Endothelial cell of umbilical vein (primary cell): Measurements from ENCODE around the gene PAQR6. TPM values are rescaled to one million over a fixed set of nuclear protein-coding genes. Genes with fewer than 3 reads are reported as not detected.
A peak's percentile ranks its signal among the peaks of the same experiment; 100 is the strongest.

Experiments used
- BruUV-seq: library from RNA; stranded (reverse); fragments of 400-500 nt; replicated peaks from 2 replicates; lab custom pipeline; 2021; lab: Mats Ljungman, UMichigan
- CTCF ChIA-PET: fragments of 300-600, 350-600 bp; sonication (Branson Sonifier 250); formaldehyde crosslinking; loops from one replicate; lab custom pipeline; 2021; ENCODE audit warnings: antibody characterized with exemption, inconsistent platforms; lab: Charles Lee
- POLR2A ChIA-PET: fragments of 300-600, 350-600 bp; sonication (Branson Sonifier 250); formaldehyde crosslinking; loops from one replicate; lab custom pipeline; 2021; ENCODE audit warnings: antibody characterized with exemption, inconsistent platforms; lab: Charles Lee
- DNase-seq: peaks from one replicate; pipeline ENCODE4 v3.0.0-alpha.2; 2011; ENCODE audit warnings: low read depth, low spot score
- FAIRE-seq: peaks from 2 replicates; lab custom pipeline; 2011; peaks lifted over from hg19 to GRCh38; lab: Jason Lieb, UNC
- H2AFZ ChIP-seq: 2 replicates; pipeline ENCODE4 v1.6.0; 2012; ENCODE audit warnings: low read depth, low read length, control low read depth, inconsistent platforms
- H3K27ac ChIP-seq: 2 replicates; pipeline ENCODE4 v1.5.1; 2011; ENCODE audit warnings: low read depth, mild to moderate bottlenecking, control low read depth, low read length, moderate library complexity; ENCODE audit not compliant: insufficient read depth
- H3K27me3 ChIP-seq, 2 experiments: 2 replicates each; pipeline versions ENCODE4 v1.6.0 to v1.6.1; 2011; ENCODE audit warnings: low read length in 2 of 2, mixed read lengths in 1 of 2; ENCODE audit not compliant: control insufficient read depth in 2 of 2, insufficient read depth in 2 of 2
- H3K36me3 ChIP-seq, 2 experiments: 2 replicates in 1 of 2; 3 replicates in 1 of 2; pipeline ENCODE4 v1.5.1; 2011; ENCODE audit warnings: low read length in 2 of 2, mild to moderate bottlenecking in 1 of 2, moderate library complexity in 1 of 2; ENCODE audit not compliant: control insufficient read depth in 2 of 2, insufficient read depth in 2 of 2; ENCODE audit errors: extremely low read depth in 1 of 2
- H3K4me1 ChIP-seq: 3 replicates; pipeline ENCODE4 v1.5.1; 2011; ENCODE audit warnings: mild to moderate bottlenecking, low read length; ENCODE audit not compliant: control insufficient read depth, insufficient read depth; ENCODE audit errors: extremely low read depth
- H3K4me2 ChIP-seq: 2 replicates; pipeline ENCODE4 v1.6.1; 2011; ENCODE audit warnings: low read length, control low read depth, mixed read lengths; ENCODE audit not compliant: insufficient read depth
- H3K4me3 ChIP-seq, 3 experiments: fragments of 200-600 bp in 1 of 3; sonication (generic), shearing (Covaris generic) in 1 of 3; replicated peaks in 1 of 3; 2 replicates each; pipeline ENCODE4 v1.5.1; 2011 to 2016; ENCODE audit warnings: control low read depth in 3 of 3, low read length in 3 of 3, mild to moderate bottlenecking in 2 of 3, inconsistent platforms in 1 of 3, low read depth in 1 of 3, moderate library complexity in 1 of 3; ENCODE audit not compliant: insufficient read depth in 1 of 3
- H3K79me2 ChIP-seq: 2 replicates; pipeline ENCODE4 v1.6.0; 2012; ENCODE audit warnings: low read length, inconsistent platforms; ENCODE audit not compliant: control insufficient read depth, insufficient read depth
- H3K9ac ChIP-seq: replicated peaks from 2 replicates; pipeline ENCODE3; 2011; ENCODE audit warnings: low read length, control low read depth; ENCODE audit not compliant: insufficient read depth; ENCODE audit errors: extremely low read depth
- H3K9me1 ChIP-seq: replicated peaks from 3 replicates; pipeline ENCODE4 v1.6.0; 2011; ENCODE audit warnings: mild to moderate bottlenecking, low read length; ENCODE audit not compliant: control insufficient read depth, insufficient read depth; ENCODE audit errors: extremely low read depth
- H3K9me3 ChIP-seq: replicated peaks from 2 replicates; pipeline ENCODE4 v1.5.1; 2012; ENCODE audit warnings: low read length, inconsistent platforms; ENCODE audit not compliant: control insufficient read depth, insufficient read depth
- H4K20me1 ChIP-seq: replicated peaks from 2 replicates; pipeline ENCODE3; 2011; ENCODE audit warnings: mild to moderate bottlenecking, low read length; ENCODE audit not compliant: control insufficient read depth, insufficient read depth; ENCODE audit errors: extremely low read depth
- FOS ChIP-seq: IDR thresholded peaks from 2 replicates; pipeline ENCODE4 v1.6.1; 2011; ENCODE audit warnings: mild to moderate bottlenecking, low read length, moderate library complexity, borderline replicate concordance; ENCODE audit not compliant: insufficient read depth
- MAX ChIP-seq: IDR thresholded peaks from 2 replicates; pipeline ENCODE4 v1.6.1; 2011; ENCODE audit not compliant: insufficient read depth, insufficient read length
- MYC ChIP-seq: IDR thresholded peaks from one replicate; pipeline ENCODE4 v1.6.1; 2011; ENCODE audit warnings: mild to moderate bottlenecking, low read depth, low read length
- POLR2A ChIP-seq: IDR thresholded peaks from 2 replicates; pipeline ENCODE4 v1.6.1; 2012; ENCODE audit warnings: low read depth, mild to moderate bottlenecking, control low read depth, low read length
- POLR2AphosphoS5 ChIP-seq: IDR thresholded peaks from 2 replicates; pipeline ENCODE4 v1.6.1; 2012; ENCODE audit warnings: low read depth, mild to moderate bottlenecking, control low read depth, low read length, moderate library complexity; ENCODE audit not compliant: insufficient read depth
- dilution Hi-C: fragments of 300-500 bp; cut with MboI; formaldehyde crosslinking; loops from one replicate; pipeline ENCODE4 v1.15.0; 2019; ENCODE audit warnings: low sequenced_read_pairs; ENCODE audit not compliant: extremely low pct_ligation_motif_present
- intact Hi-C: fragments of 100-400 bp; cut with micrococcal nuclease; formaldehyde crosslinking; loops from one replicate; pipeline ENCODE4 v1.10.0; 2022
- polyA plus RNA-seq, 4 experiments: library from polyadenylated mRNA; depleted of rRNA in 3 of 4; stranded (reverse) in 3 of 4; unstranded in 1 of 4; fragments of >200 nt; gene quantifications; 2 replicates each; pipeline versions ENCODE4 v1.2.1 to v1.2.3, GENCODE V29; 2011 to 2012; ENCODE audit warnings: missing spikeins in 1 of 4
- total RNA-seq: library from RNA; stranded (reverse); gene quantifications from 2 replicates; pipeline ENCODE4 v1.2.3, GENCODE V29; 2021

The PAQR6 gene
- total and polyA plus RNA-seq, 2 donors (not counting 3 experiments of a cell fraction or from before 2014, with no cell fraction given), result 1.6 to 2.2 TPM

DNA sequence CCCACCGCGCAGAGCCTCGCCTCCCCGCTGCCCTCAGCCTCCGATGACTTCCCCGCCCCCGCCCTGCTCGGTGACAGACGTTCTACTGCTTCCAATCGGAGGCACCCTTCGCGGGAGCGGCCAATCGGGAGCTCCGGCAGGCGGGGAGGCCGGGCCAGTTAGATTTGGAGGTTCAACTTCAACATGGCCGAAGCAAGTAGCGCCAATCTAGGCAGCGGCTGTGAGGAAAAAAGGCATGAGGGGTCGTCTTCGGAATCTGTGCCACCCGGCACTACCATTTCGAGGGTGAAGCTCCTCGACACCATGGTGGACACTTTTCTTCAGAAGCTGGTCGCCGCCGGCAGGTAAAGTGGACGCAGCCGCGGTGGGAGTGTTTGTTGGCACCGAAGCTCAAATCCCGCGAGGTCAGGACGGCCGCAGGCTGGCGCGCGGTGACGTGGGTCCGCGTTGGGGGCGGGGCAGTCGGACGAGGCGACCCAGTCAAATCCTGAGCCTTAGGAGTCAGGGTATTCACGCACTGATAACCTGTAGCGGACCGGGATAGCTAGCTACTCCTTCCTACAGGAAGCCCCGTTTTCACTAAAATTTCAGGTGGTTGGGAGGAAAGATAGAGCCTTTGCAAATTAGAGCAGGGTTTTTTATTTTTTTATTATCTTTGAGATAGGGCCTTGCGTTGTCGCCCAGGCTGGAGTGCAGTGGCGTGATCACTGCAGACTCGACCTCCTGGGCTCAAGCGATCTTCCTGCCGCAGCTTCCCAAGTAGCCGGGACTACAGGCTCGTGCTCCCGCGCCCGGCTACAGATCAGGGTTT, 34.8 kb downstream of the PAQR6 start, which contains the start of gene PMF1:
Gene PMF1, plus strand, starts transcription at position 175 of the 811 bp plus-strand sequence. Its CDS starts 9 bp downstream, at position 184.
- Histone ChIP-seq H3K27ac (peak within 1 kb of the TSS; percentile 97), H3K9ac (peak within 1 kb of the TSS; percentile 99), H3K79me2 (peaks cover 6% of the 10 kb centered on the region), H3K9me3 (no peaks in the 10 kb centered on the region), H2AFZ (peak within 1 kb of the TSS; percentile 92), H3K9me1 (no peaks in the 10 kb centered on the region), H3K4me1 (peaks cover 15% of the 10 kb centered on the region), H3K4me3 (peak within 1 kb of the TSS; percentile 44 to 80 (median 79)), H4K20me1 (no peaks in the 10 kb centered on the region), H3K36me3 (peaks cover 0 to 10% of the 10 kb centered on the region in 2 experiments), H3K27me3 (no peaks in the 10 kb centered on the region), H3K4me2 (peak within 1 kb of the TSS; percentile 89)
- BruUV-seq, result TSS peak; percentile 62
- ChIA-PET POLR2A (interaction anchor here (0.5 to 1.6 kb wide), 8 partner anchors 10 to 187 kb away, joined by 3 to 10 read pairs (median 4); partner anchors contain the start of gene SLC25A44), CTCF (interaction anchor here (0.8 to 4.6 kb wide), 13 partner anchors 9 to 173 kb away, joined by 3 to 43 read pairs (median 4); partner anchors contain the start of genes SLC25A44 and SMG5)
- dilution Hi-C loops (no loop called here), intact Hi-C loops (loop anchor here (1.0 to 5.0 kb wide), 4 partner anchors 20 to 111 kb away; no protein-coding TSS in a partner anchor)
- DNase-seq (peak; percentile 98), FAIRE-seq (no peak)
- peak; percentile 90 for TF ChIP-seq POLR2A
- TF ChIP-seq POLR2AphosphoS5, result peak; percentile 72
- TF ChIP-seq FOS, result no peak

DNA sequence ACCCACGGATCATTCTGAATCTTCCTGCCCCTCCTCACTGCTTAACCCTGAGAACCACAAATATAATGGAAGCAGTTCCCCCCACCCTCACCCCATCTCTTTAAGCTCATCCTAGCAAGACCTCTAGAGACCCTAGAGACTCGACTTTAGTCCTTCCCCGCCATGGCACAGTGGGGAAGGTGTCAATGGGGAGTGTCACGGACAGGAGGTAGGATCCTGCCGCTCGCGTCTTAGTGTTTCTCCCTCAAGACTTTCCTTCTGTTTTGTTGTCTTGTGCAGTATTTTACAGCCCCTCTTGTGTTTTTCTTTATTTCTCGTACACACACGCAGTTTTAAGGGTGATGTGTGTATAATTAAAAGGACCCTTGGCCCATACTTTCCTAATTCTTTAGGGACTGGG, 35.7 kb downstream of the PAQR6 start:
- BruUV-seq, result no TSS peak
- Histone ChIP-seq H3K4me2 (peak overlapping the region; percentile 89), H3K36me3 (peaks cover 0 to 15% of the 10 kb centered on the region in 2 experiments), H3K9ac (peak overlapping the region; percentile 99), H3K4me3 (peak overlapping the region in 1 of 3 experiments; percentile 79), H3K27me3 (no peaks in the 10 kb centered on the region), H3K79me2 (peaks cover 6% of the 10 kb centered on the region), H4K20me1 (no peaks in the 10 kb centered on the region), H3K4me1 (peaks cover 6% of the 10 kb centered on the region), H2AFZ (peak overlapping the region; percentile 1), H3K9me3 (no peaks in the 10 kb centered on the region), H3K27ac (peak overlapping the region; percentile 97), H3K9me1 (no peaks in the 10 kb centered on the region)
- no peak for FAIRE-seq
- TF ChIP-seq MAX, result no peak
- no peak for TF ChIP-seq MYC
- dilution Hi-C loops, result no loop called here
- POLR2A ChIA-PET, result interaction anchor here (1.0 to 1.6 kb wide), 3 partner anchors 11 to 65 kb away, joined by 3 to 10 read pairs (median 3); no protein-coding TSS in a partner anchor
- CTCF ChIA-PET, result interaction anchor here (1.0 to 4.6 kb wide), 9 partner anchors 11 to 108 kb away, joined by 3 to 43 read pairs (median 4); partner anchors contain the start of genes SLC25A44 and SMG5
- intact Hi-C loops, result loop anchor here (5.0 kb wide), 1 partner anchor 110 kb away; no protein-coding TSS in a partner anchor
- DNase-seq, result no peak
